Stimulated activated CD4-positive, alpha-beta T cell treated with anti-CD3 and anti-CD28 coated beads, TNF-alpha, amount 100 ng/mL, for 1 hour (primary cell): ENCODE results near the gene CD93.

ENCODE experiments used
- DNase-seq, 3 donors: peaks; one replicate each; pipeline ENCODE4 v3.0.0-alpha.2; 2020; ENCODE audit warnings: low read depth in 3 of 3, low spot score in 1 of 3

CD93 gene

GRCh38 chr20:23086056-23086566, at the start of gene CD93:
Gene CD93, minus strand, starts transcription at chr20:23086324. Its CDS starts 132 bp downstream, at chr20:23086192.
- DNase-seq, result no peak

GRCh38 chr20:23133560-23133998, 47.5 kb upstream of the CD93 start:
- no peak for DNase-seq

- no peak for DNase-seq
These were observed 46.9 kb upstream of the CD93 start for GRCh38 chr20:23132930-23133559.

GRCh38 chr20:23132293-23132929, 46.3 kb upstream of the CD93 start:
- no peak for DNase-seq

- no peak for DNase-seq
These were observed 45.6 kb upstream of the CD93 start for GRCh38 chr20:23131766-23132165.

- no peak for DNase-seq
These were observed 44.6 kb upstream of the CD93 start for GRCh38 chr20:23130622-23131140.

GRCh38 chr20:23129891-23130621, 43.9 kb upstream of the CD93 start:
- no peak for DNase-seq

GRCh38 chr20:23129266-23129665, 43.1 kb upstream of the CD93 start:
- no peak for DNase-seq

- DNase-seq, result no peak
These were observed 42.5 kb upstream of the CD93 start for GRCh38 chr20:23128461-23129125.

GRCh38 chr20:23127506-23128279, 41.6 kb upstream of the CD93 start:
- no peak for DNase-seq

- DNase-seq, result no peak
These were observed 40.3 kb upstream of the CD93 start for GRCh38 chr20:23126281-23127061.

GRCh38 chr20:23125625-23126191, 39.6 kb upstream of the CD93 start:
- no peak for DNase-seq

- DNase-seq, result no peak
These were observed 39.0 kb upstream of the CD93 start for GRCh38 chr20:23125159-23125558.

- no peak for DNase-seq
These were observed 37.8 kb upstream of the CD93 start for GRCh38 chr20:23123886-23124285.

GRCh38 chr20:23122796-23123655, 36.9 kb upstream of the CD93 start:
- DNase-seq, result no peak

- DNase-seq, result no peak
These were observed 36.2 kb upstream of the CD93 start for GRCh38 chr20:23122321-23122720.

- no peak for DNase-seq
These were observed 35.7 kb upstream of the CD93 start for GRCh38 chr20:23121751-23122320.
